Muscle of arm (tissue), 12 donors: ENCODE results near the gene SOX30. TPM values are rescaled to one million over a fixed set of nuclear protein-coding genes. Genes with fewer than 3 reads are reported as not detected.

Source experiments
- DNase-seq: peaks from one replicate; pipeline ENCODE4 v3.0.0-alpha.2; 2013
- polyA plus RNA-seq, 12 donors: library from polyadenylated mRNA; unstranded; fragments of 120-200 nt; gene quantifications; one replicate each; pipeline ENCODE4 v1.2.1, GENCODE V29; 2013; ENCODE audit not compliant: insufficient read length in 12 of 12

The SOX30 gene
- polyA plus RNA-seq, 12 donors, result 0.21 to 0.59 (median 0.42) TPM; not detected in 2

GRCh38 chr5:157576678-157577077 is 75.6 kb downstream of the SOX30 start:
- DNase-seq, result no peak

Other genes with a start within 250 kb of the SOX30 start
- 1 to 10 TPM in 3 of 12 donors, under 1 TPM in 7, not detected in 2; 0.05 to 6.1 (median 0.33) TPM for gene NIPAL4, start 192.2 kb downstream of the SOX30 start, polyA plus RNA-seq
- gene ADAM19, start 76.7 kb downstream of the SOX30 start, polyA plus RNA-seq, result 10 to 100 TPM; 14.8 to 64.0 (median 20.3) TPM
- not detected for gene C5orf52, start 19.1 kb upstream of the SOX30 start, polyA plus RNA-seq
- 10 to 100 TPM in 11 of 12 donors, not detected in 1; 12.2 to 29.6 (median 24.3) TPM for gene THG1L, start 79.0 kb upstream of the SOX30 start, polyA plus RNA-seq
- 10 to 100 TPM in 5 of 12 donors, 1 to 10 TPM in 6, not detected in 1; 4.5 to 11.2 (median 9.2) TPM for gene LSM11, start 91.3 kb upstream of the SOX30 start, polyA plus RNA-seq
- 100 to 1,000 TPM in 1 of 12 donors, 10 to 100 TPM in 10, not detected in 1; 54.0 to 106 (median 75.1) TPM for gene CLINT1, start 206.7 kb upstream of the SOX30 start, polyA plus RNA-seq